Coronary artery (tissue), 2 donors: ENCODE results near the gene CPHXL2.

ENCODE experiments used
- DNase-seq: peaks from one replicate; pipeline ENCODE4 v3.0.0-alpha.2; 2017; ENCODE audit warnings: low spot score
- H3K27ac ChIP-seq, 2 donors: fragments of 200-600 bp; sonication (generic); one replicate each; pipeline ENCODE4 v1.5.1; 2016 to 2019
- H3K4me3 ChIP-seq: fragments of 200-600 bp; sonication (generic); 2 replicates; pipeline ENCODE4 v1.5.1; 2016; ENCODE audit warnings: mild to moderate bottlenecking, moderate library complexity
- CTCF ChIP-seq: fragments of 200-600 bp; sonication (generic); IDR thresholded peaks from one replicate; pipeline ENCODE4 v1.5.1; 2019; ENCODE audit warnings: antibody characterized with exemption

CPHXL2 gene

GRCh38 chr16:75660726-75661302 lies 16.0 kb downstream of the CPHXL2 start:
- no peak for DNase-seq
- Histone ChIP-seq H3K27ac (no peak overlapping the region), H3K4me3 (no peak overlapping the region)
- TF ChIP-seq CTCF, result no peak

- TF ChIP-seq CTCF, result no peak
- no peak overlapping the region for H3K27ac ChIP-seq
- no peak overlapping the region for H3K4me3 ChIP-seq
- DNase-seq, result no peak
These were observed 16.5 kb downstream of the CPHXL2 start for GRCh38 chr16:75660321-75660720.

GRCh38 chr16:75658175-75658574 lies 18.6 kb downstream of the CPHXL2 start:
- no peak overlapping the region for H3K4me3 ChIP-seq
- no peak overlapping the region for H3K27ac ChIP-seq
- DNase-seq, result no peak
- TF ChIP-seq CTCF, result no peak

- no peak overlapping the region for H3K27ac ChIP-seq
- H3K4me3 ChIP-seq, result no peak overlapping the region
- no peak for TF ChIP-seq CTCF
- no peak for DNase-seq
These were observed 22.9 kb downstream of the CPHXL2 start for GRCh38 chr16:75653922-75654321.

GRCh38 chr16:75648265-75649076 lies 28.3 kb downstream of the CPHXL2 start:
- no peak for TF ChIP-seq CTCF
- peak overlapping the region; percentile 91 to 99 for H3K27ac ChIP-seq
- H3K4me3 ChIP-seq, result peak overlapping the region; percentile 97
- peak; percentile 85 for DNase-seq

GRCh38 chr16:75647492-75648264 lies 29.1 kb downstream of the CPHXL2 start, which contains the start of the genes KARS1 and TERF2IP:
Gene KARS1 (minus strand): TSS chr16:75647665. CDS start chr16:75647639, 26 bp downstream.
Gene TERF2IP (plus strand): TSS chr16:75647773. CDS start chr16:75647883, 110 bp downstream.
- DNase-seq, result peak; percentile 93
- TF ChIP-seq CTCF, result no peak
- Histone ChIP-seq H3K4me3 (peak within 1 kb of the TSS; percentile 97), H3K27ac (peak within 1 kb of the TSS; percentile 91 to 99)
